Naive thymus-derived CD4-positive, alpha-beta T cell (primary cell): ENCODE results near the gene TAAR1. TPM values are rescaled to one million over a fixed set of nuclear protein-coding genes. Genes with fewer than 3 reads are reported as not detected.
"Not testable (repeated sequence)": the region's sequence is repeated elsewhere in the genome, so short reads cannot be mapped to it uniquely, and the experiment has no call there.

Experiments used
- ATAC-seq: fragments of 150-1000 bp; cut with Tn5 transposase; 2 replicates; pipeline ENCODE4 v1.10.0; 2021; ENCODE audit warnings: mild to moderate bottlenecking, moderate library complexity
- CTCF ChIA-PET: fragments of 350-600 bp; sonication (Branson Sonifier 250); formaldehyde crosslinking; loops from one replicate; lab custom pipeline; 2021; ENCODE audit warnings: antibody characterized with exemption; lab: Charles Lee
- POLR2A ChIA-PET: fragments of 350-600 bp; sonication (Branson Sonifier 250); formaldehyde crosslinking; loops from one replicate; lab custom pipeline; 2021; ENCODE audit warnings: antibody characterized with exemption, inconsistent platforms; lab: Charles Lee
- DNase-seq, 9 donors: peaks; one replicate each; pipeline versions ENCODE4 v3.0.0 to v3.0.0-alpha.2; 2020 to 2022; ENCODE audit warnings: mixed read lengths in 1 of 9
- H3K27ac ChIP-seq: one replicate; pipeline ENCODE4 v1.7.0; 2013; ENCODE audit warnings: mild to moderate bottlenecking, low read depth, low read length, moderate library complexity
- H3K27me3 ChIP-seq, 2 donors: one replicate each; pipeline ENCODE4 v1.7.0; 2013; ENCODE audit warnings: low read length in 2 of 2, mild to moderate bottlenecking in 2 of 2, moderate library complexity in 2 of 2; ENCODE audit not compliant: control insufficient read depth in 2 of 2, insufficient read depth in 2 of 2
- H3K36me3 ChIP-seq, 3 experiments: 1 replicate in 2 of 3; 2 replicates in 1 of 3; pipeline ENCODE4 v1.7.0; 2013; ENCODE audit warnings: low read length in 3 of 3, mild to moderate bottlenecking in 3 of 3, moderate library complexity in 1 of 3; ENCODE audit not compliant: insufficient read depth in 3 of 3, control insufficient read depth in 2 of 3
- H3K4me1 ChIP-seq, 2 donors: one replicate each; pipeline ENCODE4 v1.7.0; 2013; ENCODE audit warnings: low read length in 2 of 2, mild to moderate bottlenecking in 2 of 2, moderate library complexity in 1 of 2; ENCODE audit not compliant: control insufficient read depth in 2 of 2, insufficient read depth in 2 of 2
- H3K4me3 ChIP-seq: 2 replicates; pipeline ENCODE4 v1.7.0; 2013; ENCODE audit warnings: mild to moderate bottlenecking, low read length
- H3K9me3 ChIP-seq, 3 experiments: 1 replicate in 2 of 3; 2 replicates in 1 of 3; pipeline ENCODE4 v1.7.0; 2013; ENCODE audit warnings: low read length in 3 of 3; ENCODE audit not compliant: control insufficient read depth in 2 of 3
- H3K27ac Mint-ChIP-seq, 9 donors: one replicate each; pipeline ENCODE4 v1.8.0; 2020 to 2022; ENCODE audit warnings: mixed read lengths in 9 of 9, mild to moderate bottlenecking in 8 of 9, moderate library complexity in 5 of 9, inconsistent platforms in 2 of 9
- H3K27me3 Mint-ChIP-seq, 5 donors: one replicate each; pipeline ENCODE4 v1.8.0; 2021 to 2022; ENCODE audit warnings: mixed read lengths in 5 of 5, mild to moderate bottlenecking in 1 of 5
- H3K36me3 Mint-ChIP-seq, 5 donors: one replicate each; pipeline ENCODE4 v1.8.0; 2020 to 2022; ENCODE audit warnings: mixed read lengths in 5 of 5, mild to moderate bottlenecking in 3 of 5, inconsistent platforms in 1 of 5
- H3K4me1 Mint-ChIP-seq, 7 donors: one replicate each; pipeline ENCODE4 v1.8.0; 2020 to 2022; ENCODE audit warnings: mixed read lengths in 7 of 7, mild to moderate bottlenecking in 3 of 7, inconsistent platforms in 1 of 7
- H3K4me3 Mint-ChIP-seq, 10 donors: one replicate each; pipeline ENCODE4 v1.8.0; 2020 to 2022; ENCODE audit warnings: mild to moderate bottlenecking in 10 of 10, mixed read lengths in 10 of 10, moderate library complexity in 6 of 10, inconsistent platforms in 2 of 10
- H3K9me3 Mint-ChIP-seq, 11 donors: one replicate each; pipeline ENCODE4 v1.8.0; 2020 to 2022; ENCODE audit warnings: mixed read lengths in 11 of 11, mild to moderate bottlenecking in 4 of 11, inconsistent platforms in 1 of 11, moderate library complexity in 1 of 11
- intact Hi-C, 2 donors: fragments of 100-400 bp; cut with micrococcal nuclease; formaldehyde crosslinking; loops; one replicate each; pipeline ENCODE4 v1.15.1; 2023
- polyA plus RNA-seq, 2 donors: library from polyadenylated mRNA; unstranded; fragments of 300-500 nt; fragmentation: Illumina TruSeq; gene quantifications; one replicate each; pipeline ENCODE4 v1.2.3, GENCODE V29; 2021
- total RNA-seq, 6 experiments: library from RNA in 5 of 6; stranded (reverse) in 5 of 6; gene quantifications; 1 replicate in 5 of 6; 2 replicates in 1 of 6; pipeline ENCODE4 v1.2.3 and lab custom pipeline; 2021 to 2026

Gene TAAR1
- total and polyA plus RNA-seq, 7 experiments from 2014 or later, result not detected

DNA sequence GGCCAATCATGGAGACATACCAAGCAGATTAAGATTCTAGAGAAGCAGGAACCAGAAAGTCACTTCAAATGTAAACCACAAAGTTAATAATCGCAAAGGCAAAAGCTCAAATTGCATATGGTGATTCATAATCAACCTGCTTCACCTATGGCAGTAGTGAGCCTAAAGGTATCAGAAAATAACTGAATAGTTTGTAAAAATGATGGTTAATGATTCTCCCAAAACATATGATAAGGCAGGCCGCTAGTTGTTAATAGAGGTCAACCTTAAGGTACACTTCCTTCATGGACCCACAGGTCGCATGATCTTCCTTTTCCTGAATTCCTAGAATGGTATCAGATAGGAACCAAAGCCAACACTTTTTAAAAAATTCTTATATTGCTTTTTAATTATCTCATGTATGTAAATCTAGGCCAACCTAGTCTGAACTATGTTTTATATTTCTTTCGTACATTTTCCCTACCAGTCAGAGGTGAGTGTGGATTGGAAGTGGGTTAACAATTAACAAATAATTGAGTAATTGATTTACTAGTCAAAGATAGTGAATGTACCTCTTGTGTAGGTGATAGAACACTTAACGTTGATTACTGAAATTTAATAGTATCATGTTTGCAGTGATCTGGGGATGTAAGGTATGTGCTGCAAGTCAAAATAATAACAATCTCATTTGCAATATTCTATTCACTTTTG is 51.3 kb downstream of the TAAR1 start:
- H3K4me3 ChIP-seq, result no peak overlapping the region
- H3K4me1 ChIP-seq, result peaks cover 0 to 1% of the 10 kb centered on the region in 2 donors
- no peaks in the 10 kb centered on the region for H3K9me3 ChIP-seq
- Mint-ChIP-seq H3K27me3 (peaks cover 0 to 25% (median 11%) of the 10 kb centered on the region in 5 donors), H3K27ac (no peak overlapping the region), H3K9me3 (peaks cover 0 to 3% (median 0%) of the 10 kb centered on the region in 11 donors), H3K36me3 (no peaks in the 10 kb centered on the region), H3K4me1 (no peaks in the 10 kb centered on the region), H3K4me3 (no peak overlapping the region)
- DNase-seq (no peak), ATAC-seq (no peak)
- intact Hi-C loops, result no loop called here
- H3K27me3 ChIP-seq, result no peaks in the 10 kb centered on the region
- no peaks in the 10 kb centered on the region for H3K36me3 ChIP-seq
- ChIA-PET POLR2A (no interaction called here), CTCF (no interaction called here)
- no peak overlapping the region for H3K27ac ChIP-seq

DNA sequence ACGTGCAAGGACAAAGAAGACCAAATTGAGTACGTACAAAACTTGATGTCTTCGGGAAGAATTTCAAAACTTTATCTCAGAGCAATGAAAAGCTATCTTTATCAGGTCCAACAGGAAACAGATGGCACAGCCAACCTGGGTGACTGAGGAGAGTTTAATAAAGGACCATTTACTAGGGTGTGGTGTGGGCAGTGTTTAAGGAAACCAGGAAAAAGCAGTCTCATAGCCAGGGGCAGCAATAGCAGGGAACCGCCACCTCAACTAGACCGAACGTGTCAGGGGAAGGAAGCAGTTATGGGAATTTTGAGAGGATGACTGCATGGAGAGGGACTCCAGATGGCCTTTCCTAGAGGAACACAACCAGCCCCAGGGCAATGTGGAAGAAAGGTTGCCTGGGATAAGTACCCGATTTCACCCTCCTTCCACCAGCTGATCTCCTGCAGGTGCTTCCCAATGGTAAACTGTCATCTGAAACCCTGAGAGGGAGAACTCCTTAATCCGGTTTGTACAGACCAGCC is 54.3 kb downstream of the TAAR1 start:
- H3K4me3 ChIP-seq, result no peak overlapping the region
- Mint-ChIP-seq H3K27ac (no peak overlapping the region), H3K9me3 (peaks cover 0 to 3% (median 0%) of the 10 kb centered on the region in 11 donors), H3K27me3 (peaks cover 6 to 32% (median 15%) of the 10 kb centered on the region in 5 donors), H3K4me3 (no peak overlapping the region), H3K36me3 (no peaks in the 10 kb centered on the region), H3K4me1 (no peaks in the 10 kb centered on the region)
- ChIA-PET POLR2A (no interaction called here), CTCF (no interaction called here)
- peaks cover 0 to 3% of the 10 kb centered on the region in 2 donors for H3K27me3 ChIP-seq
- no peaks in the 10 kb centered on the region for H3K36me3 ChIP-seq
- no peaks in the 10 kb centered on the region for H3K4me1 ChIP-seq
- DNase-seq, result no peak
- H3K9me3 ChIP-seq, result no peaks in the 10 kb centered on the region
- intact Hi-C loops, result no loop called here
- no peak overlapping the region for H3K27ac ChIP-seq
- ATAC-seq, result no peak

DNA sequence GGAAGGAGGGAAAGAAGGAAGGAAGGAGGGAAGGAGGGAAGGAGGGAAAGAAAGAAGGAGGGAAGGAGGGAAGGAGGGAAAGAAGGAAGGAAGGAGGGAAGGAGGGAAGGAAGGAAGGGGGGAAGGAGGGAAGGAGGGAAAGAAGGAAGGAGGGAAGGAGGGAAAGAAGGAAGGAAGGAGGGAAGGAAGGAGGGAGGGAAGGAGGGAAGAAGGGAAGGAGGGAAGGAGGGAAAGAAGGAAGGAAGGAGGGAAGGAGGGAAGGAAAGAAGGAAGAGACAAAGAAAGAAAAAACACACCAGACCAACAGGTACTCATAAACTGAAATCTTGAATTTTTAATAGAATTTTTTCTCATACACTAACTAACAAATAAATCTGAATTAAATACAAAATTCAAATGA is 58.1 kb downstream of the TAAR1 start:
- H3K27ac Mint-ChIP-seq, ATAC-seq, H3K4me1 Mint-ChIP-seq, H3K27me3 ChIP-seq, H3K4me3 ChIP-seq, H3K4me1 ChIP-seq, intact Hi-C loops, H3K36me3 ChIP-seq, H3K36me3 Mint-ChIP-seq, H3K9me3 ChIP-seq, DNase-seq, POLR2A ChIA-PET, H3K9me3 Mint-ChIP-seq, H3K4me3 Mint-ChIP-seq, CTCF ChIA-PET, H3K27ac ChIP-seq: not testable (repeated sequence)
- H3K27me3 Mint-ChIP-seq, result peaks cover 10 to 35% (median 26%) of the 10 kb centered on the region in 5 donors

DNA sequence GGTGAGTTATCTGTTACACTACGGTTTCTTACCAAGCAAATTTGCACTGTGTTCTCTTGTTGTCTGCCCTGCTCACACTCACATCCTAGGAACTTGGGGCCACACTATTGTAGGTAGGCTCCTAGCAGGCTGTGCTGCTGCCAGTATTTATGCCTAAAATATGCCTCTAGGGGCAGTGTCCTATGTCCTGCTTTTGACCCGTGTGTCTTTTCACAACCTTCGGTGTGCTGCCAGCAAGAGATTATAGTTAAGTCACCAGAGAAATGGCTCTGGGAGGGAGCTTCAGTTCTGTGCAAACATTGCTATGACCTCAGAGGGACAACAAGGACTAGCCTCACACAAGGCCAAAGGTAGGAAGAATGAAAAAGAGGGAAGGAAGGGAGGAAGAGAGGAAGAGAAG is 60.5 kb downstream of the TAAR1 start:
- ATAC-seq (peak; percentile 34), DNase-seq (no peak)
- Mint-ChIP-seq H3K27ac (no peak overlapping the region), H3K27me3 (peaks cover 16 to 29% (median 24%) of the 10 kb centered on the region in 5 donors), H3K4me1 (no peaks in the 10 kb centered on the region), H3K9me3 (no peaks in the 10 kb centered on the region), H3K36me3 (no peaks in the 10 kb centered on the region), H3K4me3 (no peak overlapping the region)
- no peaks in the 10 kb centered on the region for H3K4me1 ChIP-seq
- POLR2A ChIA-PET, result no interaction called here
- H3K27me3 ChIP-seq, result peaks cover 0 to 3% of the 10 kb centered on the region in 2 donors
- H3K27ac ChIP-seq, result no peak overlapping the region
- no peaks in the 10 kb centered on the region for H3K9me3 ChIP-seq
- H3K4me3 ChIP-seq, result no peak overlapping the region
- H3K36me3 ChIP-seq, result no peaks in the 10 kb centered on the region
- CTCF ChIA-PET, result no interaction called here
- intact Hi-C loops, result no loop called here

DNA sequence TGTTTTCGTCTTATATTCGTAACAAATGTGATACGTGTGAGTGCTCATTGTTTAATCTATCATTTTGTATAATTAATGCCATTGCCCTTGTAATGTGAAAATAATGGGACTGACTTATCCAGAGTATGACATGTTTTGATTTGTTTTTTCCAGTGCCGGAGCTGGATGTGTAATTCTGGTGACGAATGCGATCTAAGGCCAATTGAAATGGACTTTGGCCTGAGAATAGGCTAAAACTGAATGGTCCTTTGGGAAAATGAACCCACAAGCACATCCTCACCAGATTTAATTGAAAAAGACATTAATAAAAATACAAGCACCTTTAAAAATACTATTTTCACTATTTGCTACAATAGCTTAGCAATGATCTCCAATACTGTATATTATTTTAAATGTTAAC is 62.8 kb downstream of the TAAR1 start:
- ChIA-PET POLR2A (no interaction called here), CTCF (no interaction called here)
- Mint-ChIP-seq H3K4me3 (no peak overlapping the region), H3K27me3 (peaks cover 21 to 42% (median 27%) of the 10 kb centered on the region in 5 donors), H3K9me3 (no peaks in the 10 kb centered on the region), H3K4me1 (no peaks in the 10 kb centered on the region), H3K36me3 (no peaks in the 10 kb centered on the region), H3K27ac (no peak overlapping the region)
- H3K4me1 ChIP-seq, result no peaks in the 10 kb centered on the region
- ATAC-seq, result no peak
- H3K36me3 ChIP-seq, result no peaks in the 10 kb centered on the region
- H3K9me3 ChIP-seq, result no peaks in the 10 kb centered on the region
- peaks cover 0 to 3% of the 10 kb centered on the region in 2 donors for H3K27me3 ChIP-seq
- DNase-seq, result no peak
- H3K27ac ChIP-seq, result no peak overlapping the region
- no peak overlapping the region for H3K4me3 ChIP-seq
- intact Hi-C loops, result no loop called here

Other genes starting within 250 kb of the TAAR1 start
- gene STX7, start 146.1 kb downstream of the TAAR1 start, total RNA-seq, result 10 to 100 TPM; 14.7 to 43.3 (median 24.0) TPM
- 1 to 10 TPM; 8.6 to 9.5 TPM for gene STX7, start 146.1 kb downstream of the TAAR1 start, polyA plus RNA-seq
- not detected for gene TAAR9, start 120.9 kb downstream of the TAAR1 start, total RNA-seq
- gene TAAR9, start 120.9 kb downstream of the TAAR1 start, polyA plus RNA-seq, result not detected
- not detected for gene TAAR8, start 106.5 kb downstream of the TAAR1 start, total RNA-seq
- not detected for gene TAAR8, start 106.5 kb downstream of the TAAR1 start, polyA plus RNA-seq
- gene TAAR6, start 88.9 kb downstream of the TAAR1 start, total RNA-seq, result not detected
- gene TAAR6, start 88.9 kb downstream of the TAAR1 start, polyA plus RNA-seq, result not detected
- gene TAAR5, start 69.4 kb downstream of the TAAR1 start, total RNA-seq, result not detected
- gene TAAR5, start 69.4 kb downstream of the TAAR1 start, polyA plus RNA-seq, result not detected
- gene TAAR2, start 34.9 kb downstream of the TAAR1 start, total RNA-seq, result not detected
- not detected for gene TAAR2, start 34.9 kb downstream of the TAAR1 start, polyA plus RNA-seq
- gene VNN1, start 54.9 kb upstream of the TAAR1 start, total RNA-seq, result 1 to 10 TPM in 2 of 5 experiments, under 1 TPM in 1, not detected in 2; 0.11 to 8.4 (median 1.1) TPM
- not detected for gene VNN1, start 54.9 kb upstream of the TAAR1 start, polyA plus RNA-seq
- 10 to 100 TPM in 4 of 5 experiments, 1 to 10 TPM in 1; 9.7 to 47.0 (median 32.1) TPM for gene VNN2, start 98.7 kb upstream of the TAAR1 start, total RNA-seq
- gene VNN2, start 98.7 kb upstream of the TAAR1 start, polyA plus RNA-seq, result 10 to 100 TPM; 43.6 to 52.3 TPM
- 10 to 100 TPM in 4 of 5 experiments, 1 to 10 TPM in 1; 5.7 to 16.4 (median 11.8) TPM for gene SLC18B1, start 139.5 kb upstream of the TAAR1 start, total RNA-seq
- gene SLC18B1, start 139.5 kb upstream of the TAAR1 start, polyA plus RNA-seq, result 10 to 100 TPM; 17.8 to 18.3 TPM
- 1,000 to 10,000 TPM; 1,361 to 2,870 (median 2,682) TPM for gene RPS12, start 155.4 kb upstream of the TAAR1 start, total RNA-seq
- gene RPS12, start 155.4 kb upstream of the TAAR1 start, polyA plus RNA-seq, result 1,000 to 10,000 TPM; 2,662 to 3,656 TPM